Measurements from ENCODE around the gene PDE6G. TPM values are rescaled to one million over a fixed set of nuclear protein-coding genes. Genes with fewer than 3 reads are reported as not detected.
"Not testable (repeated sequence)": the region's sequence is repeated elsewhere in the genome, so short reads cannot be mapped to it uniquely, and the experiment has no call there.

The PDE6G gene
- total RNA-seq, 4 donors from 2014 or later: not detected

GRCh38 chr17:81682565-81683207 lies 26.3 kb upstream of the PDE6G start:
- peak in 1 of 3 donors; percentile 37 for DNase-seq
- Histone ChIP-seq H3K9me3 (no peaks in the 10 kb centered on the region), H3K27me3 (no peaks in the 10 kb centered on the region), H3K36me3 (peaks cover 0 to 28% (median 0%) of the 10 kb centered on the region in 3 donors), H3K4me3 (peak overlapping the region; percentile 90 to 99 (median 97)), H3K4me1 (peaks cover 0 to 26% (median 20%) of the 10 kb centered on the region in 4 donors), H3K27ac (peak overlapping the region; percentile 80 to 89 (median 88))
- no peak for TF ChIP-seq POLR2A (IDR thresholded peaks at IDR 0.05)
- no peak for TF ChIP-seq CTCF (IDR thresholded peaks at IDR 0.05)

GRCh38 chr17:81681672-81682071 lies 25.3 kb upstream of the PDE6G start:
- Histone ChIP-seq H3K36me3 (peaks cover 0 to 18% (median 0%) of the 10 kb centered on the region in 3 donors), H3K27me3 (no peaks in the 10 kb centered on the region), H3K4me3 (no peak overlapping the region), H3K27ac (no peak overlapping the region), H3K9me3 (no peaks in the 10 kb centered on the region), H3K4me1 (peaks cover 0 to 26% (median 20%) of the 10 kb centered on the region in 4 donors)
- no peak for TF ChIP-seq CTCF (IDR thresholded peaks at IDR 0.05)
- no peak for TF ChIP-seq POLR2A (IDR thresholded peaks at IDR 0.05)
- peak in 1 of 3 donors; percentile 44 for DNase-seq

GRCh38 chr17:81680150-81680549 lies 23.8 kb upstream of the PDE6G start:
- no peak for TF ChIP-seq POLR2A (IDR thresholded peaks at IDR 0.05)
- TF ChIP-seq CTCF (IDR thresholded peaks at IDR 0.05): no peak
- Histone ChIP-seq H3K27ac (no peak overlapping the region), H3K4me3 (no peak overlapping the region), H3K9me3 (no peaks in the 10 kb centered on the region), H3K4me1 (peaks cover 0 to 18% (median 13%) of the 10 kb centered on the region in 4 donors), H3K27me3 (no peaks in the 10 kb centered on the region), H3K36me3 (peaks cover 0 to 7% (median 0%) of the 10 kb centered on the region in 3 donors)
- peak in 1 of 3 donors; percentile 45 for DNase-seq

GRCh38 chr17:81676906-81677305 lies 20.6 kb upstream of the PDE6G start:
- no peak for TF ChIP-seq POLR2A (IDR thresholded peaks at IDR 0.05)
- TF ChIP-seq CTCF (IDR thresholded peaks at IDR 0.05): no peak
- Histone ChIP-seq H3K36me3 (peaks cover 0 to 29% (median 0%) of the 10 kb centered on the region in 3 donors), H3K27me3 (no peaks in the 10 kb centered on the region), H3K4me1 (peaks cover 0 to under 1% (median 0%) of the 10 kb centered on the region in 4 donors), H3K27ac (no peak overlapping the region), H3K4me3 (no peak overlapping the region), H3K9me3 (no peaks in the 10 kb centered on the region)
- DNase-seq: no peak

- H3K4me3 ChIP-seq, DNase-seq: not testable (repeated sequence)
- H3K36me3 ChIP-seq: peaks cover 0 to 36% (median 0%) of the 10 kb centered on the region in 3 donors
Measured at GRCh38 chr17:81675515-81676221, 19.3 kb upstream of the PDE6G start.

More at GRCh38 chr17:81675515-81676221, 19.3 kb upstream of the PDE6G start:
- not testable (repeated sequence) for H3K4me1 ChIP-seq, H3K27me3 ChIP-seq, H3K9me3 ChIP-seq, H3K27ac ChIP-seq
- peak; percentile 24 to 73 (median 64) for TF ChIP-seq CTCF (IDR thresholded peaks at IDR 0.05)
